H1 (cell line): ENCODE data around the gene CYP27C1.

Source experiments
- CEBPB ChIP-seq: IDR thresholded peaks from 2 replicates; pipeline ENCODE4 v1.6.1; 2012; ENCODE audit warnings: low read depth, low read length
- HDAC2 ChIP-seq, 2 experiments: fragments of 300-600 bp in 1 of 2; sonication (generic) in 1 of 2; IDR thresholded peaks; 2 replicates each; pipeline ENCODE4 v1.6.1; 2011 to 2012; ENCODE audit warnings: low read depth in 2 of 2, low read length in 2 of 2, mild to moderate bottlenecking in 2 of 2, moderate library complexity in 2 of 2, borderline replicate concordance in 1 of 2, inconsistent platforms in 1 of 2
- SIN3A ChIP-seq, 2 experiments: IDR thresholded peaks in 1 of 2; conservative IDR thresholded peaks in 1 of 2; 2 replicates each; pipeline ENCODE4 v1.6.1; 2011 to 2012; ENCODE audit warnings: low read length in 2 of 2, improper control_type of control experiment in 1 of 2, low read depth in 1 of 2, mild to moderate bottlenecking in 1 of 2
- TBP ChIP-seq: IDR thresholded peaks from 2 replicates; pipeline ENCODE4 v1.6.1; 2011; ENCODE audit warnings: low read depth, low read length, improper control_type of control experiment
- TCF12 ChIP-seq: IDR thresholded peaks from 2 replicates; pipeline ENCODE4 v1.6.1; 2011; ENCODE audit warnings: low read depth, mild to moderate bottlenecking, low read length

- TF ChIP-seq CEBPB (no peak), HDAC2 (IDR thresholded peaks at IDR 0.05; ENCODE audit: borderline replicate concordance in 1 of 2, low read depth in 2 of 2, low read length in 2 of 2) (no peak), SIN3A (conservative IDR thresholded peaks at IDR 0.05 in 1 of 2, IDR thresholded peaks at IDR 0.05 in 1 of 2; ENCODE audit: low read depth in 1 of 2, low read length in 2 of 2) (no peak), TCF12 (no peak), TBP (no peak)
These were observed 80.3 kb downstream of the CYP27C1 start for GRCh38 chr2:127139766-127140165.
